Measurements from ENCODE around the gene ZNF556. TPM values are rescaled to one million over a fixed set of nuclear protein-coding genes. Genes with fewer than 3 reads are reported as not detected.
"Not testable (repeated sequence)": the region's sequence is repeated elsewhere in the genome, so short reads cannot be mapped to it uniquely, and the experiment has no call there.

The ZNF556 gene
- total RNA-seq, 4 donors from 2014 or later: 0.27 to 0.47 (median 0.27) TPM; not detected in 1

- no peaks in the 10 kb centered on the region for H3K36me3 ChIP-seq
- WGBS, 2 donors (ENCODE audit: low coverage in 1 of 2): 64 to 82% methylated on average over 10 to 20 of the region's 37 CpGs
- peak overlapping the region in 1 of 4 donors; percentile 66 for H3K27ac ChIP-seq
- H3K4me1 ChIP-seq: peaks cover 0 to 5% (median 0%) of the 10 kb centered on the region in 3 donors
- peak overlapping the region in 1 of 2 donors; percentile 40 for H3K4me3 ChIP-seq
- no peaks in the 10 kb centered on the region for H3K9me3 ChIP-seq
- TF ChIP-seq CTCF (IDR thresholded peaks at IDR 0.05): peak in 1 of 4 experiments; percentile 25
- TF ChIP-seq POLR2A (IDR thresholded peaks at IDR 0.05): no peak
- no peak for TF ChIP-seq POLR2AphosphoS5 (IDR thresholded peaks at IDR 0.05)
- no peak for TF ChIP-seq EP300 (IDR thresholded peaks at IDR 0.05)
- ATAC-seq: no peak
- H3K27me3 ChIP-seq: peaks cover 14% of the 10 kb centered on the region
Measured at GRCh38 chr19:2888731-2889224, 21.6 kb downstream of the ZNF556 start.

GRCh38 chr19:2890531-2890930, 23.4 kb downstream of the ZNF556 start:
- H3K27me3 ChIP-seq: peaks cover 14% of the 10 kb centered on the region
- H3K9me3 ChIP-seq, ATAC-seq, H3K36me3 ChIP-seq, H3K27ac ChIP-seq, H3K4me1 ChIP-seq, H3K4me3 ChIP-seq: not testable (repeated sequence)
- 68 to 80% methylated on average over 5 to 7 of the region's 8 CpGs for WGBS, 2 donors (ENCODE audit: low coverage in 1 of 2)

- ATAC-seq: no peak
Measured at GRCh38 chr19:2896694-2897093, 29.6 kb downstream of the ZNF556 start.

GRCh38 chr19:2900296-2901252, 33.4 kb downstream of the ZNF556 start, which contains the start of gene ZNF57:
ZNF57 (plus strand) TSS chr19:2900928; CDS start chr19:2901046, 118 bp downstream.
- TF ChIP-seq POLR2AphosphoS5 (IDR thresholded peaks at IDR 0.05): peak; percentile 38
- peak; percentile 21 to 26 for TF ChIP-seq POLR2A (IDR thresholded peaks at IDR 0.05)
- TF ChIP-seq EP300 (IDR thresholded peaks at IDR 0.05): no peak
- TF ChIP-seq CTCF (IDR thresholded peaks at IDR 0.05): peak in 1 of 4 experiments; percentile 19
- Histone ChIP-seq H3K4me3 (peak within 1 kb of the TSS; percentile 60 to 70), H3K4me1 (peaks cover 0 to 15% (median 7%) of the 10 kb centered on the region in 3 donors), H3K27ac (peak within 1 kb of the TSS; percentile 73 to 96 (median 84)), H3K9me3 (peaks cover 0 to 13% (median 0%) of the 10 kb centered on the region in 3 donors), H3K36me3 (no peaks in the 10 kb centered on the region), H3K27me3 (no peaks in the 10 kb centered on the region)
- WGBS, 2 donors (ENCODE audit: low coverage in 1 of 2): 0% methylated on average over 2 of the region's 100 CpGs; no CpG with 5 or more reads in 1 of the 2 donors
- peak; percentile 99 for ATAC-seq

More at GRCh38 chr19:2896694-2897093, 29.6 kb downstream of the ZNF556 start:
- peaks cover 0 to 13% (median 0%) of the 10 kb centered on the region in 3 donors for H3K9me3 ChIP-seq
- H3K4me1 ChIP-seq: peaks cover 0 to 6% (median 6%) of the 10 kb centered on the region in 3 donors
- peaks cover 12% of the 10 kb centered on the region for H3K27me3 ChIP-seq
- WGBS, 2 donors (ENCODE audit: low coverage in 1 of 2): 79 to 93% methylated on average over 3 to 8 of the region's 8 CpGs
- no peak overlapping the region for H3K27ac ChIP-seq
- no peak overlapping the region for H3K4me3 ChIP-seq
- H3K36me3 ChIP-seq: no peaks in the 10 kb centered on the region
- TF ChIP-seq EP300 (IDR thresholded peaks at IDR 0.05): no peak
- no peak for TF ChIP-seq POLR2AphosphoS5 (IDR thresholded peaks at IDR 0.05)
- TF ChIP-seq POLR2A (IDR thresholded peaks at IDR 0.05): no peak
- TF ChIP-seq CTCF (IDR thresholded peaks at IDR 0.05): no peak

GRCh38 chr19:2902590-2903218, 35.6 kb downstream of the ZNF556 start:
- no peaks in the 10 kb centered on the region for H3K9me3 ChIP-seq
- ATAC-seq: no peak
- no peaks in the 10 kb centered on the region for H3K27me3 ChIP-seq
- H3K36me3 ChIP-seq: no peaks in the 10 kb centered on the region
- 81 to 87% methylated on average over 3 to 6 of the region's 13 CpGs for WGBS, 2 donors (ENCODE audit: low coverage in 1 of 2)
- peaks cover 0 to 15% (median 7%) of the 10 kb centered on the region in 3 donors for H3K4me1 ChIP-seq
- TF ChIP-seq CTCF (IDR thresholded peaks at IDR 0.05) (no peak), EP300 (IDR thresholded peaks at IDR 0.05) (no peak), POLR2AphosphoS5 (IDR thresholded peaks at IDR 0.05) (no peak), POLR2A (IDR thresholded peaks at IDR 0.05) (no peak)
- H3K27ac ChIP-seq: no peak overlapping the region
- H3K4me3 ChIP-seq: no peak overlapping the region

GRCh38 chr19:2903326-2903725, 36.2 kb downstream of the ZNF556 start:
- H3K27me3 ChIP-seq, H3K36me3 ChIP-seq, H3K4me3 ChIP-seq, H3K9me3 ChIP-seq, H3K27ac ChIP-seq, ATAC-seq: not testable (repeated sequence)
- WGBS, 2 donors (ENCODE audit: low coverage in 1 of 2): 94 to 95% methylated on average over 5 to 13 of the region's 13 CpGs
- peaks cover 0 to 15% (median 7%) of the 10 kb centered on the region in 3 donors for H3K4me1 ChIP-seq
